Endothelial cell of umbilical vein (primary cell): ENCODE measurements around the gene CACNA1B.
"Not testable (repeated sequence)": the region's sequence is repeated elsewhere in the genome, so short reads cannot be mapped to it uniquely, and the experiment has no call there.

Experiments used
- CTCF ChIP-seq, 2 donors: IDR thresholded peaks; 1 replicate in 1 of 2; 2 replicates in 1 of 2; pipeline ENCODE4 v1.5.1; 2011; ENCODE audit warnings: low read length in 2 of 2, mild to moderate bottlenecking in 2 of 2, moderate library complexity in 2 of 2, control low read depth in 1 of 2, inconsistent platforms in 1 of 2, low read depth in 1 of 2; ENCODE audit not compliant: insufficient read depth in 1 of 2; ENCODE audit errors: extremely low read depth in 1 of 2
- EZH2 ChIP-seq: IDR thresholded peaks from 2 replicates; pipeline ENCODE4 v1.6.1; 2012; ENCODE audit warnings: borderline replicate concordance, low read depth, mild to moderate bottlenecking, moderate library complexity, low read length, inconsistent platforms; ENCODE audit not compliant: severe bottlenecking
- MYC ChIP-seq: IDR thresholded peaks from one replicate; pipeline ENCODE4 v1.6.1; 2011; ENCODE audit warnings: mild to moderate bottlenecking, low read depth, low read length
- POLR2A ChIP-seq: IDR thresholded peaks from 2 replicates; pipeline ENCODE4 v1.6.1; 2012; ENCODE audit warnings: low read depth, mild to moderate bottlenecking, control low read depth, low read length
- POLR2AphosphoS5 ChIP-seq: IDR thresholded peaks from 2 replicates; pipeline ENCODE4 v1.6.1; 2012; ENCODE audit warnings: low read depth, mild to moderate bottlenecking, control low read depth, low read length, moderate library complexity; ENCODE audit not compliant: insufficient read depth

GRCh38 chr9:137889966-137890365 is 12.4 kb downstream of the CACNA1B start:
- not testable (repeated sequence) for TF ChIP-seq EZH2; POLR2AphosphoS5; CTCF (IDR thresholded peaks at IDR 0.05; ENCODE audit: extremely low read depth in 1 of 2, insufficient read depth in 1 of 2, low read depth in 1 of 2, low read length in 2 of 2); POLR2A; MYC
